Measurements from ENCODE around the gene GRPR.

GRCh38 chrX:16156692-16157331 lies 33.4 kb downstream of the GRPR start:
- TF ChIP-seq CREB1 (IDR thresholded peaks at IDR 0.05; ENCODE audit: low read depth), result no peak
- TF ChIP-seq FOXM1 (IDR thresholded peaks at IDR 0.05; ENCODE audit: borderline replicate concordance, low read depth), result no peak
- TF ChIP-seq EGR1 (IDR thresholded peaks at IDR 0.05), result no peak
- TF ChIP-seq REST (IDR thresholded peaks at IDR 0.05; ENCODE audit: low read depth), result no peak
- TF ChIP-seq EP300 (IDR thresholded peaks at IDR 0.05; ENCODE audit: borderline replicate concordance), result no peak
- no peak for TF ChIP-seq RAD21 (IDR thresholded peaks at IDR 0.05; ENCODE audit: low read depth)

All from Ishikawa (cell line).